Measurements from ENCODE around the gene RBPJ.

- TF ChIP-seq EZH2 (IDR thresholded peaks at IDR 0.05; ENCODE audit: borderline replicate concordance, low read depth, low read length, poor library complexity, severe bottlenecking) (no peak), CTCF (conservative IDR thresholded peaks at IDR 0.05; ENCODE audit: low read depth, low read length) (no peak)
These were observed 36.3 kb upstream of the RBPJ start for GRCh38 chr4:26284536-26284935.
